HG03060 (cell line): ENCODE results near the gene LAMC1.

Experiments
- ATAC-seq: cut with Tn5 transposase; IDR thresholded peaks from one replicate; pipeline ENCODE4 v1.9.1; 2021; ENCODE audit warnings: low read depth, moderate number of reproducible peaks; ENCODE audit not compliant: unreplicated experiment

LAMC1 gene

DNA sequence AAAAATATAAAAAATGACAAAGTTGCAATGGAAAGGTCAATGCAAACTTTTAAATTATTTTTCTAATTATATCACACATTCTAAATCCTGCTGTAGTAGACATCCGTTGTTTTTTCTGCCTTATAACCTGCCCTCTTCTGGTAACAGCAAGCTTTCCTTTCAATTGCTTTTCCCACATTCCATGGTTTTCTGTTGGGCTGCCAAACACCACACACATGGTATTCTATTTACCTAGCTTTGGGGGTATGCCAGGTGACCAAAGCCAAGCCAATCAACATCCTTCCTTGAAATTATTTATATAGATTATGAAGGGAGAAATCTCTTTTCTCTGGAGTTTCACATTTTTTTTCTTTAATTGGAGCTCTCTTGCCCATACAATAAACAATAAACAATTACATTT is 3.4 kb upstream of the LAMC1 start:
- ATAC-seq, result no peak

DNA sequence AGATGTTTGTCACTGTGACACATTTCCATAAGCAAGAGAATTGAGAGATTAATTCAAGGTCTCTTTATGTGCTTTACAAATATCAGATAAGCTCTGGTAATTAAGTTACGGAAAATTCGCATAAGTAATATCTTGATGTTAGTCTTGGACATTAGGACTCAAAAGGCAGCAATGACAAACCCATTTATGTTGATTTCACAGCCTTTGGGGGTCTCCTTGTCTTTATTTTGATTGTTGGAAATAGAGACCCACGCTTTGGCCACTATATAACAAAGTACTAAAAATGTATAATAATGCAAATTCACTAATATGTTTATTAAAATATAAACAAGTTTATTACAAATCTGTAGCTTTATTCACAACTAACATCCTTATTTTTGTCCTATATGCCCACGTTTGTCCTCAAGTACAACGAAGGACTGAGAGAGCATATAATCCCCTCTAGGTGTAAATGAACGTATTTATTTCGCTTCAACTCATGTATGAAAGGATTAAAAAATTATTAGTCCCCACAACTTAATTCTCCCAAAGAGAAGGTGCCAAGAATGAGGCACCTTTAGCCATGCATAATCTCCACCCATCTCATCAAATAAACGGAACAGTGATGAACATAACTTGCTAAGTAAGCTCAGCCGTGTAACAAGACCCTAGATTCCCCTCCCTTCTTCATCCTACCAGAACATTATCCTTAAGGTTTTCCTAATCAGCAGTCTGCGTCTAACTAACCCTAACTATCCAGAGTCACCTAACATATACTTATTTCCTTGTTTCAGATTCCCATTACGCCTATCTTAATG is 1.6 kb upstream of the LAMC1 start:
- ATAC-seq, result no peak

DNA sequence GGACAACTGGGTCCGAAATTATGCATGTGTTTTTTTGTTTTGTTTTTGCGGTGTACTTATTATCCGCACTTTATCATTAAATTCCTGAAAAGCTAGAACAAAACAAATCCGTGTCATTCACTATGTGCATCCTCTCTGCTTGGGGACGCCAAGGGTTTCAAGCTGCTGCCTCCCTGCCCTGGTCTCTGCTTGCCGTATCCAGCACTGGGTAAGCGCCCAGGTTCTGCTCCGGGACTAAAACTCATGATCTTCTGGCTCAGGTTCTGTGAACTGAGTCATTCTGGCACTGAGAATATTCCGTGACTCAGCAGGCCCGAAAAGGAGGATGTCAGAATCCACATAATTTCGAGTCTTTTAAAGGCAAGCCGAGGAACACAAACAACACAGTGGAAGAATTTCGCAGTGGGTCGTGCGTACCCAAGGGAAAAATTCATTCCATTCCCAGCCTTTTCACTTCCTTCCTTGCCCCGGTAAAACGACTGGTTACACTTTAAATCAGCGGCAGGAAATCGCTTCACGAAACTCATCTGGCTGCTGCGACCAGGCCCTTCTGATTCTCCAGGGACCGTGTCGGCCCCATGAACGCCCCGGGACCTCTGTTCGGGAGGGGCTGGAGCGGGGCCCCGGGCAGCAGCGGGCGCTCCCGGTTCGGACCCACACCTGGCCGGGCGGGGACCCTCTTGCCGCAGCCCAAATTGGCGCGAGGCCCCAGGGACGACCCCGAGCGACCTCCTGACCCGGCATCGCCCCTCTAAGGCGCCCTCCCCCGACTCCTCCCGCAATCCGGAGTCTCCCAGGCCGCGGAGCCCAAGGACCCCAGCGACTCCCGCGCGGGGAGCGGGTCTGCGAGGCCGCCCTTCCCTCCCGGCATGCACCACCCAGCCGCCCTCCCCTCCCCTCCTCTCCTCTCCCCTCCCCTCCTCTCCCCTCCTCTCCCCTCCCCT is 746 bp upstream of the LAMC1 start:
- ATAC-seq, result no peak

DNA sequence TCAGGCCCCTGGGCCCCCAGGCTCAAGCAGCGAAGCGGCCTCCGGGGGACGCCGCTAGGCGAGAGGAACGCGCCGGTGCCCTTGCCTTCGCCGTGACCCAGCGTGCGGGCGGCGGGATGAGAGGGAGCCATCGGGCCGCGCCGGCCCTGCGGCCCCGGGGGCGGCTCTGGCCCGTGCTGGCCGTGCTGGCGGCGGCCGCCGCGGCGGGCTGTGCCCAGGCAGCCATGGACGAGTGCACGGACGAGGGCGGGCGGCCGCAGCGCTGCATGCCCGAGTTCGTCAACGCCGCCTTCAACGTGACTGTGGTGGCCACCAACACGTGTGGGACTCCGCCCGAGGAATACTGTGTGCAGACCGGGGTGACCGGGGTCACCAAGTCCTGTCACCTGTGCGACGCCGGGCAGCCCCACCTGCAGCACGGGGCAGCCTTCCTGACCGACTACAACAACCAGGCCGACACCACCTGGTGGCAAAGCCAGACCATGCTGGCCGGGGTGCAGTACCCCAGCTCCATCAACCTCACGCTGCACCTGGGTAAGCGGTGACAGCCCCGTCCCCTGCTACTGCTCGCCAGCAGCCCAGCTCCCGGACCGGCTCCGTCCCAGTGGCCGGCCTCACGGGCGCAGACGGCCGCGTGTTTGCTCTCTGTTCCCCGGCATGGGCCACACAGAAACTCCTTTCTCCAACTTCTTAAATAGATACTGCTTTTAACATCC is 539 bp downstream of the LAMC1 start:
- ATAC-seq, result peak; percentile 44

DNA sequence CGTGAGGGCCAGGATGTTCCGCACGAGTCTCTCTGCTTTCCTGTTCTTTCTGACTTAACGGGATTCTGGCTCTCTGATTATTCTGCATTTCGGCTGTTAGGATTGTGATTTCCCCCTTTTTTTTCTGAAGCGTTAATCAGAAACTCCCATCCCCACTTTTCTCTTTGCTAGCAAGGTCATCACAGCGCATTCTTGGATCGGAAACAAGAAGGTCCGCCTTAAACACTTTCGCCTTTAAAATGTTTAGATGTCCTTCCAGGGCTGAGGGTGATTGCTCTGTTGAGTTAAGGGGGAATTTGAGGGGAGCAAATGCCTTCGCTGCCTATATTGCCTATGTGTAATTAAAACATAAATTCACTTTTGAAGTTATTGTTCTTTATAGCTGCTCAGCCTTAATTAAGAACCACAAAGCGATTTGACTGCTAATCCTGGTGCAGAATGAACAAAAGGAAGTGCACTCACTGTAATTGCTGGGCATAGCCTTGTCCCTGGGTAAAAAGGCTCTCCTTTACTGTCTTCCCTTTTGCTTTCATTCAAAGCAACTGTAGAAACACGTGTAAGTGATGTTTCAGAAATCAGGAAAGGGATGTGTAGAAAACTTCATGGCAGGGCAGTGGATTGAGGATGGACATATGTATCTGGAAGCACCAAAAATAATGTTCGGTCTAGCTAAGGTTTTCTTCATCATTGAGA is 1.2 kb downstream of the LAMC1 start:
- no peak for ATAC-seq

DNA sequence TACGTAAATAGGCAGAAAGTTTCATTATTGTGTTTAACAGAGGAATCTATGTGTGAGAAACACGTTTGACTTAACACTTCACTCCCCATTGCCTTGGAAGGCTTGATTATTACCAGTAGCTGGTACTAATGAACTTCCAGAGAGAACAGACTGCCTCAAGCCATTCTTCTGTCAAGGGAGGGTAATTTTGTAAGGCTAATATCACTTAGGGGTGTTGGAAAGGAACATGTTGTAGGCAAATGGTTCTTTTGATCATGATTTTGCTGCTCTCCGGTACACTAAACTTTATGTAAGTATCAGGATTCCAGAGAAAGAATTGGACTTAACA is 1.8 kb downstream of the LAMC1 start:
- no peak for ATAC-seq

DNA sequence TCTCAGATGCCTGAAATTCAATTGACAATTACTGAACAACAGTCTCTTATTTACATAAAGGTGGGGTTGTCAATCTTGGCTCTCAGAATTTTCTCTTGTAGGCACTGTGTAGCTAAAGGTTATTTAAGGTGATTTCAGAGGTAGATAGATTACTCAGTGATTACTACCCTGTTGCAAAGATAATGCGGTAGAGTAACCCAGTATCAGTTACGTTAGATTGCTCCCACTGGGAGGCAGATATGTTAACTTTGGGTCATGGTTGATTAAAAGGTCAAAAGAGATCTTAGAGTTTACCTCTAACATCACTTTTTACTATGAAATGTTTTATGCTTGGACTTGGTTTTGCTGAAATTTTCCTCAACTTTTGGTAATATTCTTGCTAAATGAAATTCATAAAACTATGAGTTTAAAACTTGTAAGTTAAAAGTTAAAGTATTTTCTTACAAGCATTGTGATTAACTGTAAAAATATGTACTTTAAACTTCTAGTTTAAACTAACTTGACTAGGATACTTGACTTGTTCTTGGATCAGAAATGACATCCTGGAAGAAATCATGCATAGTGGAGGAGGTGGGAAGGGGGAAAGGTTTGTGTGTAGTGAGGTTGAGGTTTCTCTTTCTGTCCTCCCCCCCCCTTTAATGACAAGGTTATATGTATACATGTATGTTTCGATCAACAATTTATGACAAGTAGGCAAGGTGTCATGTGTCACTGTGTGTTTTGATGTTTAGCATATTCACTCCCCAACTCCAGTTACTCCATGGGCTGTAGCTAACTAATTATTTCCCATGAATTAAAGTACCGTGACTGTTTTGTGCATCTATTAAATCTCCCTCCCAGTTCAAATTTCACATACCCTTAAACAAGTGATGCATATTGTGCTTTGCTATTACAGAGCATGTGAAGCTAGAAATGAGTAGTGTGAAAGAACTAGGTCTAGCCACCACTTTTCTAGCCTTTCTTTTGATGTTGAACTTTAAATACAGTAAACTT is 2.9 kb downstream of the LAMC1 start:
- ATAC-seq, result no peak

DNA sequence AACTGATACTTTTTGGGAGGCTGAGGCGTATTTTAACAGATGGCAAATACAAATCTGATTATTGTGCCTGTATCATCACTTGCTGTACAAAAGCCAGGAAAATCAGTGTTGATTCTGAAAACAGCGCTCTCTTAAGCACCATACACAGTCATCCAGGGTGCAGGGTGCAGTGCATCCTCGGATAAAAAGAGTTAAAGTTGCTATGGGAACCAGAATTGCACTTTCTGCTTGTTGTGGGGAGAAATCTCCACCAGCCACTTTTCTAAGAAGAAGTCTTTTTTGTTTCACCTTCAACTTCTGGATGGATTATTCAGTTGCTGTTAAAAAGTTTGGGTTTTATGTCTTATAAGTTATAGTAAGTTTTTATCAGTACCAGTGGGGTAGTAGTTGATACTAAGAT is 3.8 kb downstream of the LAMC1 start:
- no peak for ATAC-seq

DNA sequence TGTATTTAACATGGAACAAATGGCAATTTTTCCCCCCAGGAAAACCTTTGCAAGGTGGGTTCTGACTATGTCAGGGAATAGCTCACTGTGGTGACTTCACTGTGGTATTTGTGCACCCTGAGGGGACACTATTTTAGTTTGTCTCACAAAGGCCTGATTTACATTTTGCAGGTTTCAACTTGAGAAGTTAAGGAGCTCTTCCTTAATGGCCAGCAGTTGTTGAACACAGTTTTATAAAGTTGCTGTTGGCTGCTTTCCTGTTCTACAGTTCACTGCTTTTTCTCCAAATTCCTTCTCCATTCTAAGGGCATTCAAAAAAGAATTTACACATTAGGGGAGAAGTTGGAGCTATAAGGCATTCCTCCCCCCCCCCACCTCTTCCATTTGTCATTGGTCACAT is 4.6 kb downstream of the LAMC1 start:
- no peak for ATAC-seq

DNA sequence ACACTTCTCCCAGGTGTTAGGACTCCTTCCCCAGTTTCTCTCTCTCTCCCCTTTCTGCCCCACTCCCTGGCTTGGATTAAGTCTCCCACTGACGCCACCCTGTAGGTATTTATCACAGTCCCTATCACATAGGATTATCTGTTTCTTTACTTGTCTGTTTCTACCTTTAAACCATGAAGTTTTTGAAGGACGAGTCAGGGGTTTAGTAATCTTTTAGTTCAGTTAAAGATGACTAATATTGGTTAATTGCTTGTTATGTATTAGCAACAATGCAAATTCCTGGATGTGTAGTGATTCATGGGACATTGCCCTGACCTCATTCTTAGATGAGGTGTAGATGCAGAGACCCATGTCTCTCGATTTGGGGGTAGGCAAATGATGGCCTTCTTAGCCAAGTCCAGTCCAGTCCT is 6.4 kb downstream of the LAMC1 start:
- no peak for ATAC-seq

DNA sequence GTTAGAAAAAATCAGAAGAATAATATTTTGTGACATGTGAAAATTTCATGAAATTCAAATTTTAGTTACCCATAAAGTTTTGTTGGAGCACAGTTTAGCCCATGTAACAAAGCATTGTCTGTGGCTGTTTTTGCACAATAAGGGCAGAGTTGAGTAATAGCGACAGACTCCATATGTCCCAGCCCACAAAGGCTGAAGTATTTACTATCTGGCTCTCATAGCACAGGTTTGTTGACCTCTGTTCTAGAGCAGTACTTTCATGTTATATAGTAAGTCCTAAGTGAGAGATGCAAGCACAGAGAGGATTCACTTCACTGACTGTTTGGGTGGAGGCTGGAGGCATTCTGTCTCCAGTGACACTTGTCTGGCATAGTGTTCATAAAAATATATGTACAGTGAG is 6.8 kb downstream of the LAMC1 start:
- no peak for ATAC-seq

DNA sequence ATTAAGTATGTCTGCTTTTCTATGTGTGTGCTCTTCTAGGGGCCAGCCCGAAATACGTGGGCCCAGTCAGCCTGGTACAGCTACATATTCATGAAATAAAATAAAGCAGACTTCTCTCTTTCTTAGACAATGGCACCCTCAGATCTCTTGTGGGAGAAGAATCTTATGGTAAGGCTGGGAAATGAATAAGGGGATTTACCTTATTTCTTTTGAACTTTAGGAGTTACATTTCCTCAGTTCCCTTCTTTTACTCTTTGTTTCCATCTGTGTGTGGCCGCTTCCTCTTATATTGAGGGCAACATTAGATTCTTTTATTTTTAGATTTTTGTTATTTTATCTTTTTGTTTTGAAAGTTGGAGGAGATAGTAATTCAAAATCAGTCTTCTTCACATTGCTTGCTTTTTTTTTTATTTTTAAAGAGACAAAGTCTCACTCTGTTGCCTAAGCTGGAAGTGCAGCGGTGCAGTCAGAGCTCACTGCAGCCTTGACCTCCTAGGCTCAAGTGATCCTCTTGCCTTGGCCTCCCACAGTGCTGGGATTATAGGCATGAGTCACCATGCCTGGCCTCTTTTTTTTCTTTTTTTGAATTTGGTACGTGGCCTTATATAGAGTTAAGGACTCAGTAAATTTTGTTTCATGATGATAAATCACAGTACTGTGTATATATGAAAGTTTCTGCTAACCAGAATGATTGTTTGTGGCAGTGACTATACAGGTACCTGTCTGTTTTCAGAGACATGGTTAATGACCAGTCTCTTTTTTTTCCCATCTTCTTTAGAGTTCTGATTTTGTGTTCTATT is 9.1 kb downstream of the LAMC1 start:
- ATAC-seq, result no peak

DNA sequence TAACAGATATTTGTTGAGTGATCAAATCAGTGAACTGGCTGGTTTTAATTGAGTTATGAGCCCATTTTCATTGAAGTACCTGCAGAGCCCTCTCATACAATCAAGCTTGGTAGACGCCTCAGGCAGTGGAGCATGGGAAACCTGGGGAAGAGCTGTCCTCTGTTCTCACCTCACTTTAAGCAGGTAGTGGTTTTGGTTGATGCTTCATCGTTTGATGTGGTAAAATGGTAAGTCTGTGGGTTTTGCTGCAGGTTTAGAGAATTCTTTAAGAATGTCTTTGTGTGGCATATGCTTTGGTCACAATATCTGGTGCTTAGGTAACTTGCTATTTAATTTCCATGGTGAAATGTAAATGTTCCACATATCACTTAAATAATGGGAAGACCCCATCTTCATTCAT is 10.0 kb downstream of the LAMC1 start:
- no peak for ATAC-seq

DNA sequence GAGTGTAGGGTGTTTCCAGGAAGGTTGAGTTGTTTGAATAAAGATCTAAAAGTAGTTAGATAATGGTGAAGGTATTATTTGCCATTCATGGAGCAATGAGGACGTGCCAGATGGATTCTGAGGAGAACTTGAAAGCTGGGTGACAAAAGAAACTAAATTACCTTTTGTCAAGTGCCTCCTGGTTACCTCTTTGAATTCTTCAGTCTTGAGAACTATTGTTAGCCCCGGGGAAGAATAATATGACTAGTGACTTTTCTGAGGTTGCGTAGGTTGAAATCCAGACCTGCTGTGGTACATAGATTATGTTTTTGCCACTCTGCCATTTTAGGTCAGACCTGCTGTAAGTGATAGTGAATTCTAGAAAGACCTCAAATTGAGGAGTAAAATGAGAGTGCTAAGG is 11.5 kb downstream of the LAMC1 start:
- no peak for ATAC-seq

DNA sequence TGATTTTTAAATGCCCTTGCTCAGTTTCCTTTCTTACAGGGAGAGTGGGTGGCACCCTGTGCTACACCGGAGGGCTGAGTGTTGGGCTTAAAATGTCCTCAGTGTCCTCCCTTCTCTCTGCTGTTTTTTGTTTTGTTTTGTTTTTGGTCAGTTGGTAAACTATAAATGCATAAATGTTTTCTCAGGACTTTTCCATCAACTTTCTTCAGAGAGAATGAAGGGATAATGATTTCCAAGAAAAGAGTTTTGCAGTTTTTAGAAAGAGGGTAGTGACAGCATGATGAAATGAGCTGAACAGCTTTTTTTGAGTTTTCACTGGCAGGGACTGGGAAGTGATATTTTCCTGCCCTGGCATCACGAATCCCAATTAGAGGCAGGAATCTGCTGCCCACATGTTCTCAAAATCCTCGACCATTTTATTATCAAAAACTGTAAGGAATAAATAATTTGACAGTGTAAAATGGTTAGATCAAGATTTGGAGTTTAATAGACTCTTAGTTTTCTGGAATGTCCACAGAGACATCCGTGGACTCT is 15.2 kb downstream of the LAMC1 start:
- ATAC-seq, result no peak

DNA sequence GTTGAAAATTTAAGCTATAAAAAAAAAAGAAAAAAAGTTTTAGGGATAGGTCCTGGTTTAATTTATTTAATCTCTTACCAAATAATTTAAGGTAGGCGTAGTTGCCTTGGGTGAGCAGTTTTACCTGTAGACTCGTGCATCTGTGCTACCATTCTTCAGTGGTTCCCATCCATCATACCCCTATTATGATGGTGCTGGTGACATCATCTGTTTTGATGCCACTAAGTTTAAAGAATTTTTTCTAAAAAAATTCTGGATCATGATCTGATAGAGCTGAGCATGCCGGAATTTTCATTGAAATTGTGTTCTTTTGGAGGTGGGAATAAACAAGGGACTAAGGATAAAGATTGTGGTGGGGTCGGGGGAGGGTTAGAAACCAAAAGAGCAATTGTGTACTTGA is 15.7 kb downstream of the LAMC1 start:
- ATAC-seq, result no peak

DNA sequence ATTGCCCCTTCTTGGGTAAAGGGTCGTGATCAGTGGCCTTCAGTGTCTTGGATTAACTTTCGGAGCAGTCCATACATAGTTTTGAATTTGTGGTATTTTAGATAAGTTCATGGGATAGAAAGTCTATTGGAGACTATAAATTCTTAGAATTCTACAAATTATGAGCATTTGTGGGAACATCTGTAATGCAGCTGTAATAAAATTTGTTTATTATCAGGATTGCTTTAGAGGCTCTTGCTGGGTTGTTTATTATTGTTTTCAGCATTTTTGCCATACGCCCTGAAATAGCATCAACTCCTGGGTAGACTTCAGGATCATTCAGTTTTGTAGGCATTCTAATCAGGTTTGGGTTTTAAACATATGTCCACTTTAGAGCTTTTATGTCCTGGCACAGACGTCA is 16.1 kb downstream of the LAMC1 start:
- ATAC-seq, result no peak

DNA sequence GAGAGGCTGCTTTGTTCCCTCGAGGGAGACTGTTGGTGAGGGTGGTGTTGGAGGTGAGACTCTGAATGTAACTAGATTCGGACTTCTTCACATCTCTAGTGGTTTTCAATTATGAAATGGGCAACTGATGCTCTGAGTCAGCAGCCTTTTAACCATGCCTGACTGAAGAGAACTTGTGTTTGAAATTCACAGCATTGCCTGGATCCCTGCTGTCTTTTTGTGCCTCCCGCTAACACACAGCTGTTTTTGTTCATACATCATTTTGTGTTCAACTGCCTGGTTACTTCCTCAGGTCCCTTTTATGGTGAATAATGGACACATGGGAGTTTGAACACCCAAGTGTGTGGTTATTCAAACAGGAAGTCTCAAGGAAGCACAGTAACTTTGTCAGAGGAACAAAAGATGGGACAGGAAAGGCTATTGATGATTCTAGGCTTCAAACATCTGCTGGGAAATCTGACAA is 16.8 kb downstream of the LAMC1 start:
- ATAC-seq, result no peak
